Stimulated activated CD8-positive, alpha-beta memory T cell treated with anti-CD3 and anti-CD28 coated beads, Interleukin-7, amount 100 ng/mL, for 48 hours (primary cell): Measurements from ENCODE around the gene LDLRAD2.
"Not testable (repeated sequence)": the region's sequence is repeated elsewhere in the genome, so short reads cannot be mapped to it uniquely, and the experiment has no call there.

Experiments used
- DNase-seq, 2 donors: peaks; one replicate each; pipeline ENCODE4 v3.0.0-alpha.2; 2020; ENCODE audit warnings: low read depth in 1 of 2; ENCODE audit errors: extremely low read depth in 1 of 2

Gene LDLRAD2, protein sequence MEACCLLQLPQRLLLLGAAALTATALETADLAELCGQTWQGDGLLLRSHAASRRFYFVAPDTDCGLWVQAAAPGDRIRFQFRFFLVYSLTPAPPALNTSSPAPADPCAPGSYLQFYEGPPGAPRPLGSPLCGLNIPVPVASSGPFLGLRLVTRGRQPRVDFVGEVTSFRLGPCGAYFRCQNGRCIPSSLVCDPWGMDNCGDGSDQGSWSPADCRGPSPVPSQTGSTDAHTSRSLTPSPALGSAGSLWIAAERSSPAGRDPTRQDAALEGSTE

DNA sequence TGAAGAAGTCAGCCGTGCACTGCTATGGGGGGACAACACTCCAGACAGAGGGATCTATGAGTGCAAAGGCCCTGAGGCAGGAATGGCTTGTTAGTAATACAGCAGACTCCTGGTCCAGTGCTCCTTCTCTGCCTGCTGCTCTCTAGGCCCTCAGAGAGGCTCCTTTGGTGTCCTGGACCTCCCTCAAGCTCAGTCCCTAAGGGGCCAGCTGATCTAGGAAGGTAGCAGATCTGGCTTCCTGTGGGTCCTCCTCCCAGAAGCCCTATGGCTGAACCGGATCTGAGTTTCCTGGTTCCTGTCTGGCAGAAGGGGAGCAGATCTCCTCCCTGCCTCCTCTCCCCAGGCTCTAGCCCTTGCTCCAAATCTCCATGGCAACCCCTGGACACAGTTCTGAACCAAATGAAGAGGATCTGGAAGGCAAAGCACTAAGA is at the start of gene LDLRAD2:
Gene LDLRAD2 (plus strand): TSS at position 391 of the 431 bp plus-strand sequence. CDS start 187 bp downstream, outside the sequence.
- no peak for DNase-seq

DNA sequence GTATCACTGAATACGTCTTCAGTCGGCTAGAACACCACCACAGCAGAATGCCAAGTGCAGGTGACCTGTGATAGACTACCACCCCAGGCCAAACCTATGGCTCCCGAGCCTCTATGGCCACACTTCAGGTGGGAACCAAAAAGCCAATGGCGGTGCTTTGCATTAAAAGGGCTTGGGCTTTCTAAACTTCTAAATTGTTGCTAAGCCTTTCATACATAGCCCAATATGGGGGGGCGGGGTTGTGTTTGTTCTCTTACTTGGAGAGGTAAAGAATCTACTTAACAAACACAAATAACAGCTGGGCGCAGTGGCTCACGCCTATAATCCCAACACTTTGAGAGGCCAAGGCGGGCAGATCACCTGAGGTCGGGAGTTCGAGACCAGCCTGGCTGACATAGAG is 48.8 kb upstream of the LDLRAD2 start:
- DNase-seq, result no peak

DNA sequence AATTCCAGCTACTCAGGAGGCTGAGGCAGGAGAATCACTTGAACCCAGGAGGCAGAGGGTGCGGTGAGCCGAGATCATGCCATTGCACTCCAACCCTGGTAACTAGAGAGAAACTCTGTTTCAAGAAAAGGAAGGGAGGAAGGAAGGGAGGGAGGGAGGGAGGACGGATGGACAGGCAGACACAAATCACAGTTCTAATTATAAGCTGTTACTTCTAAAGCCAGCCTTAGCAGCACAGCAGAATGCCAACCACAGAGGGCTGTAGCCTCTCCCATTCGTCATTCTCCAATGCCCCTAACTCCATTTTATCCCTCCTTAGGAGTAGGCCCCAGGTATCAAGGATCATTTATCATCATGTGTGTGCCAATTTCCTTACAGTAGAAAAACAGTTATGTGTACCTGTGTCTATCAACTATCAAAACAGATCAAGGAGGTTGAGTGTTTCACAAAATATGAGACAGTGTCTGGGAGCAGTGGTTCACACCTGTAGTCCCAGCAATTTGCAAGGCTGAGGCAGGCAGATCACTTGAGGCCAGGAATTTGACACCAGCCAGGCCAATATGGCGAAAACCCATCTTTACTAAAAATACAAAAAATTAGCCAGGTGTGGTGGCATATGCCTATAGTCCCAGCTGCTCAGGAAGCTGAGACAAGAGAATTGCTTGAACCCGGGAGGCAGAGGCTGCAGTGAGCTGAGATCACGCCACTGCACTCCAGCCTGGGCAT is 48.2 kb upstream of the LDLRAD2 start:
- DNase-seq, result no peak

DNA sequence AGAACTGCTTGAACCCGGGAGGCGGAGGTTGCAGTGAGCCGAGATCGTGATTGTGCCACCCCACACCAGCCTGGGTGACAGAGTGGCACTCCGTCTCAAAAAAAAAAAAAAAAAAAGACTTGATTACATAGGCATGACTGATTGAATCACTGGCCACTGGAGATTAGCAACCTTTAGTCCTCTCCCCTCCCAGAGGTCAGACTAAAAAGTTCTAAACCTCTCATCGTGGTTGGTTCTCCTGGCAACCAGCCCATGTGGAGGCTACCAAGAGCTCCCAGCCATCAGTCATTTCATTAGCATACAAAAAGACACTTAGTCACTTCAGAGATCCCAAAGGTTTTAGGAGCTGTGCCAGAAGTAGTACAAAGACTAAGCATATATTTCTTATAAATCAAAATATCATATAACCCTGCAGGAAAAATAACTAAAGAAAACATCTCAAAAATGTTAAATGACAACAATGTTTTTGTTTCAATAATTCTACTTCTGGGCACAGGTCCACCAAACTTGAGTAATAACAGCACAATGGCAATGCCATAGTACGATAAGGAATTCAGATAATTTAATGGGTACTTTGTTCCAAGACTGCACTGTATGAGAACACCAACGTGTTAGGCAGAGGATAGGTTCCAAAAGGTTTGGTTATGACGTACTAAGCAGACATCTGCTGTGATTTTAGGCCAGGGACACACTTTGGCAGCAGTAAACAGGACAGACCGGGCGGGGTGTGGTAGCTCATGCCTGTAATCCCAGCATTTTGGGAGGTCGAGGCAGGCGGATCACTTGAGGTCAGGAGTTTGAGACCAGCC is 47.2 kb upstream of the LDLRAD2 start:
- no peak for DNase-seq

DNA sequence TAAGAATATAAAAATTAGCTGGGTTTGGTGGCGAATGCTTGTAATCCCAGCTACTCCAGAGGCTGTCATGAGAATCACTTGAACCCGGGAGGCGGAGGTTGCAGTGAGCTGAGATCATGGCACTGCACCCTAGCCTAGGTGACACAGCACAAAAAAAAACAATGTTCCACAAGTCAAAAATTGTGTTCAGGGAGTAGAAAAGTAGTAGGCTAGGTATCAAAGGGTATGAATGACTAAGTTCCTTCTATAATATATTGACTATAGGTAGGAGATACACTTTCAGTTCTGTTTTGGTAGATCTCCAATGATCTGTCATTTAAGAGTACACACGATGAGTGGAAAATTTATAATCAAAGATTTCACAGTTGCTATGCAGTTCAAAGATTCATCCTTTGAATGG is 45.9 kb upstream of the LDLRAD2 start:
- DNase-seq, result no peak

DNA sequence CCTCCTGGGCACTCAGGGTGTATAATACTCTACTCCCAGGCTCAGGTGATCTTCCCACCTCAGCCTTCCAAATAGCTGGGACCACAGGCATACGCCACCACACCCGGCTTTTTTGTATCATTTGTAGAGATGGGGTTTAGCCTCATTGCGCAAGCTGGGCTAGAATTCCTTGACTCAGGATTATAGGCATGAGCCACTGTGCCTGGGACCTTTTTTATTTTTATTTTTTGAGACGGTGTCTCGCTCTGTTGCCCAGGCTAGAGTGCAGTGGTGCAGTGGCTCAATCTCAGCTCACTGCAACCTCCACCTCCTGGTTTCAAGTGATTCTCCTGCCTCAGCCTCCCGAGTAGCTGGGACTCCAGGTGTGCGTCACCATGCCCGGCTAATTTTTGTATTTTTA is 45.0 kb upstream of the LDLRAD2 start:
- not testable (repeated sequence) for DNase-seq

DNA sequence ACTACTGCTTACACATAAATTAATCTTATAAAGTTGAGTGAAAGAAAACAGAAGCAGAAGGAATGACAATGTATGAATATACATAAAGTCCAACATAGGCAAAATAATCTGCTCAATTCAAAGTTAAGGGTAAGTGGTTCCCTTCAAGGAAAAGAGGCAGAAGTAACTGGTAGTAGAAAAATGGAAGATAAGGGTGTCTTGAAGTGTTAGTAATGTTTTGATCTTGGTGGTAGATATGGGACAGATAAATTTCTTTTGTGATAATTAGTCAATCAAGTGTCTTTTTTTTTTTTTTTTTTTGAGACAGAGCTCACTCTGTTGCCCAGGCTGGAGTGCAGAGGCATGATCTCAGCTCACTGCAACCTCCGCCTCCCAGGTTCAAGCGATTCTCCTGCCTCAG is 41.9 kb upstream of the LDLRAD2 start:
- no peak for DNase-seq

DNA sequence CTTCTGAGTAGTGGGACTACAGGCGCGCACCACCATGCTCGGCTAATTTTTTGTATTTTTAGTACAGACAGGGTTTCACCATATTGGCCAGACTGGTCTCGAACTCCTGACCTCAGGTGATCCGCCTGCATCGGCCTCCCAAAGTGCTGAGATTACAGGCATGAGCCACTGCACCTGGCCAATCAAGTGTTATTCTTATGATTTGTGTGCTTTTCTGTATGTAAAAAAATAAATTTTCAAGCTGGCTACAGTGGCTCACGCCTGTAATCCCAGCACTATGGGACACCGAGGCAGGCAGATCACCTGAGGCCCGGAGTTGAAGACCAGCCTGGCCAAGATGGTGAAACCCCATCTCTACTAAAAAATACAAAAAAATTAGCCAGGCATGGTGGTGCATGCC is 41.5 kb upstream of the LDLRAD2 start:
- not testable (repeated sequence) for DNase-seq

DNA sequence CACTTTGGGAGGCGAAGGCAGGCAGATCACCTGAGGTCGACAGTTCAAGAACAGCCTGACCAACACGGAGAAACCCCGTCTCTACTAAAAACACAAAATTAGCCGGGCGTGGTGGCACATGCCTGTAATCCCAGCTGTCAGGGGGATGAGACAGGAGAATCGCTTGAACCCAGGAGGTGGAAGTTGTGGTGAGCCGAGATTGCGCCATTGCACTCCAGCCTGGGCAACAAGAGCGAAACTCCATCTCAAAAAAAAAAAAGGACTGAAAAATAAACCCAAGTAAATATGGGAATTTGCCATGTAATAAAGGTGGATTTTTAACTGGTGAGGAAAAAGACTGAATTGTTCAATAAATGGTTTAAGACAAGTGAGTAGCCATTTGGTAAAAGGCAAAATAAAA is 40.4 kb upstream of the LDLRAD2 start:
- DNase-seq, result not testable (repeated sequence)

DNA sequence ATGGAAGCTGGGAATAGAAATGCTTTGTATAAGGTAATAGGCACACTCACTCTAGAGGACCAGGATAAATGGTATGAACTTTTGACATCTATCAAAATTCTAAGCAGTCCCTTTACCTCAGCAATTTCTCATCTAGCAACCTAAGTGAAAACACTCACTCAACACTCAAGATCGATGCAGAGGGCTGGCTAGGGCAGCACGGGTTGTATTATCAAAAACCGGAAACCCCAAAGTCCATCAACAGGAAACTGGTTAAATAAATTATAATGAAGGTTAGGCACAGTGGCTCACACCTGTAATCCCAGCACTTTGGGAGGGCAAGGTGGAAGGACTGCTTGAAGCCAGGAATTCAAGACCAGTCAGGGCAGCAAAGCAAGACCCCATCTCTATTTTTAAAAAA is 38.5 kb upstream of the LDLRAD2 start:
- no peak for DNase-seq

DNA sequence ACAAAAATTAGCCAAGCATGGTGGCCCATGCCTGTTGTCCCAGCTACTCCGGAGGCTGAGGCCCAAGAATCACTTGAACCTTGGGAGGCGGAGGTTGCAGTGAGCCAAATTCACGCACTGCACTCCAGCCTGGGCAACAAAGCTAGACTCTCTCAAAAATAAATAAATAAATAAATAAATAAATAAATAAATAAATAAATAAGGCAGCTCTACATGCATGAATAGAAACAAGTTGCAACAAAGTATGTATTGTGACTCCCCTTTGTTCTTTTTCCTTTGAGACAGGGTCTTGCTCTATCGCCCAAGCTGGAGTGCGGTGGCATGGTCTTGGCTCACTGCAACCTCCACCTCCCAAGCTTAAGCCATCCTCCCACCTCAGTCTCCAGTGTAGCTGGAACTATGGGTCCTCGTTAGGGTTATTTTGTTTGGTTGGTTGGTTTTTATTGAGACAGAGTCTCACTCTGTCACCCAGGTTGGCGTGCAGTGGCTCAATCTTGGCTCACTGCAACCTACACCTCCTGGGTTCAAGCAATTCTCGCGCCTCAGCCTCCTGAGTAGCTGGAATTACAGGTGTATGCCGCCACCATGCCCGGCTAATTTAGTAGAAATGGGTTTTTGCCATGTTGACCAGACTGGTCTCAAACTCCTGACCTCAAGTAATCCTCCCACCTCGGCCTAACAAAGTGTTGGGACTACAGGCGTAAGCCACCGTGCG is 37.1 kb upstream of the LDLRAD2 start:
- DNase-seq, result no peak

DNA sequence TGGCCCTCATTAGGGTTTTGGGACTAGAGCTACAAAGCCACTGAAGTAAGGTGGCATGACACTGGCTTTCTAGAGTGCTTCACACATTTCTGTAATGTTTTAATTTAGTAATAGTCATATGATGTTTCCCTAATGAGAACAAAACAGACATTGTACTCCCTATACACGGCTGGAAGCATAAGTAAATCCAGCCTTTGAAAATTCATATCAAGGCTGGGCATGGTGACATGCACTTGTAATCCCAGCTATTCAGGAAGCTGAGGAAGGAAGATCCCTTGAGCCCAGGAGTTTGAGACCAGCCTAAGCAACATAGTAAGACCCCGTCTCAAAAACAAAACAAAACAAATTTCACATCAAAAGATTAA is 36.5 kb upstream of the LDLRAD2 start:
- DNase-seq, result no peak

DNA sequence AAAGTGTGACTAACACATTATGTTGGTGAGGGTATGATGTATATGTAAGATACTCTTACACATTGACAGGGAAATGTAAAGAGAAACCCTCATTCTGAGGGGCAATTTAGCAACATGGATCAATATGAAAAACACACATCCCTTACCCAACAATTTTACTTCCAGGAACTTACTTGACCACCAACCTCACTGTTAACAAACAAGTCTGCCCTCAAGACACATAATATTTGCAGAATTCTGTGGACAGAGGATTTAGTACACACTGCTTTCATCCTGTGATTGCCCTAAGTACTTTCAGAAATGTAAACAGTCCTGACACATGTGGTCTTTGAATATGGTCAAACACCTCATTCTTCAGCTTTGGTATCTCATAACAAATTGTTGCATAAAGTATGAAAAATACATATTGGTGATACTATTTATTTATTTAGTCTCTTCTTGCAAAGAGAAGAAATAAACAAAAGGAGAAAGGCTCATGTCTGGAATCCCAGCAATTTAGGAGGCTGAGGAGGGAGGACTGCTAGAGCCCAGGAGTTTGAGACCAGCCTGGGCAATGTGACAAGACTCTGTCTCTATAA is 36.0 kb upstream of the LDLRAD2 start:
- no peak for DNase-seq

DNA sequence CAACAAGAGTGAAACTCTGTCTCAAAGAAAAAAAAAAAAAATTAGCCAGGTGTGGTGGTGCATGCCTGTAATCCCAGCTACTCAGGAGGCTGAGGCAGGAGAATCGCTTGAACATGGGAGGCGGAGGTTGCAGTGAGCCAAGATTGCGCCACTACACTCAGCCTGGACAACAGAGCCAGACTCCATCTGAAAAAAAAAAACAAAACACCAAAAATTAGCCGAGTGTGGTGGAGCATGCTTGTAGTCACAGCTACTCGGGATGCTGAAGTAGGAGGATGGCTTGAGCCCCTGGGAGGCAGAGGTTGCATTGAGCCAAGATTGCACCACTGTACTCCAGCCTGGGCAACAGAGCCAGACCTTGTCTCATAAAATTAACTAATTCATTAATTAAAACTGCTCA is 35.1 kb upstream of the LDLRAD2 start:
- not testable (repeated sequence) for DNase-seq

DNA sequence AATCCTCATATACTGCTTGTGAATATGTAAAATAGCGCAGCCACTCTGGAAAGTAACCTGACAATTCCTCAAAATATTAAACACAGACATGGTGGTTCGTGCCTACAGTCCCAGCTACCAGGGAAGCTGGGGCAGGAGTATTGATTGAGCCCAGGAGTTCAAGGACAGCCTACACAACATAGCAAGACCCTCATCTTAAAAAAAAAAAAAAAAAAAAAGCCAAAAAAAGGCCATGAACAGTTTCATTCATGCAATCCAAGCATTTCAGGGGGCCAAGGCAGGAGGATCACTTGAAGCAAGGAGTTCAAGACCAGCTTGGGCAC is 33.7 kb upstream of the LDLRAD2 start:
- no peak for DNase-seq

DNA sequence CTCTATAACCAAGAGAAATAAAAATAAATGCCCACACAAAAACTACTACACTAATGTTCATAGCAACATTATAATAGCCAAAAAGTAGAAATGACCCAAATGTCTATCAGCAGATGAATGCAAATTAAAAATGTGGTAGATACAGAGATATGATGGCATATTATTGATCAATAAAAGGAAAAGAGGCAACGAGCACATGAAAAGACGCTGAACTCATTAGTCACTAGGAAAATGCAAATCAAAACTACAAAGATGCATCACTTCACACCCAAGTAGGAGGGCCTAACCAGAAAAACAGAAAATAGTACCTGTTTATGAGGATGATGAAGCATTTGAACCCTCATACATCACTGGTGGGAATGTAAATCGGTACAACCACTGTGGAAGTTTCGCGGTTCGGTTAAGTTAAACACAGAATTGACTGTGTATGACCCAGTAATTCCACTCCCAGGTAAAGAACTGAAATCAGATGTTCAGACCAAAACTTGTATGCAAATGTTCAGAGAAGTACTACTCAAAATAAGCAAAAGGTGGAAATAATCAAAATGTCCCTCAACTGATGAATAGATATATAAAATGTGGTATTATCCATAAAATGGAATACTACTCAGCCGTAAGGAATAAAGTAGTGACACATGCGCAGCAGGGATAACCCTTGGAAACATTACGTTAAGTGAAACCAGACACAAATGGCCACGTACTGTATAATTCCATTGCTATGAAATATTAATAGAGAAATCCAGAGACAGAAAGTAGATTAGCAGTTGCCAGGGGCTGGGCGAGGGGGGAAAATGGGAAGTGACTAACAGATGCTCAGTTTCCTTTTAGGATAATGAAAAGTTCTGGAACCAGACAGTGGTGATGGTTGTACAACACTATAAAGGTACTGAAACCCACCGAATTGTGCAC is 32.2 kb upstream of the LDLRAD2 start:
- peak in 1 of 2 donors; percentile 57 for DNase-seq

DNA sequence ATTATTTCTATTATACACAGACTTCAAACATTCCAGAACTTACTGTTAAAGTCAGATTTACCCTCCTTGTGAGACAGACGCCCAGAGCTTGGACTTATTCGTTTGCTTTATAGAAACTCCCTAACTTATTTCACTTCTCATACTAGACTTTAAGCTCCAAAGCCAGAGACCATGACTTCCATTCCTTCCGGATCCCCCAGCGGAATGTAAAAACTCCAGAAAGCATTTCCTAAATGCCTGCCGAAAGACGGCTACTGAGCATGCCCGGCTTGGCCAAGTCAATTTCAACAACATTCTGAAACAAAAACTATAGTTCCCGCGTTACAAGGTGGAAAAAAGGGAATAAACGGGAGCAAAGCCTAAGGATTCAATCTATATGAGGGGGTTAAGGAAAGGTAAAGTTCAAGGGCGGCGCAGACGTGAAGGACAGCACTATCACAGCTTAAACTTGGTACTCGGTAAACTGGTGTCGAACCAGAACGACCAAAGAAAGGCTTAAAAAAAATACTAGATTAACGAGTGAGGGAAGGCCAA is 30.2 kb upstream of the LDLRAD2 start:
- no peak for DNase-seq

DNA sequence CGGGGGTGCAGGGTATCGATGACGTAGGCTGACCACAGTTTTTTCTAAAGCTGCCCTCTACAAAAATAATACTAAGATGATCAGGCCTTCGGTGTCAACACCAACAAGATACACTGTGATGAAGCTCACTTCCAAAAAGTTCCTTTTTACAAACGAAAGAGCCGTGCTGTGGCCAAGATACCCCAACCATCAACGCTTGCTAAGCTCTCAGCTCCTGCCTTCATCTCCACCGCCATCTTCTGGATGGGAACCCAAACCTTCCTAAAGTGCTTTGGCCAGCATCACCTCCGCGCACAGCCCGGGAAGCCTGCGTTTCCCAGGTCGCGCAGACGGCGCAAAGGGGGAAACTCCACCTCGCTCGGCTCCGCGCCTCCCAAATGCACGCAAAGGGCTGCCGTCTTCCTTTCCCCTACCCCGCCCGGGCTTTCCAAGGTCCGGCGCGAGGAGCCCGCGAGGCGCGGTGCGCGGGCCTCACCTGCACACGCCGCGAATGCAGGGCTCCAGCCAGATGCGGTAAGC is 29.7 kb upstream of the LDLRAD2 start:
- peak; percentile 24 to 34 for DNase-seq
